Activated CD4-positive, alpha-beta T cell treated with anti-CD3 and anti-CD28 coated beads, Interleukin-10, Interleukin-2, amounts not matched to agents 100 ng/mL and 50 ng/mL, durations not matched to agents 16 hours and 8 hours (primary cell): ENCODE results near the gene FBN2.
"Not testable (repeated sequence)": the region's sequence is repeated elsewhere in the genome, so short reads cannot be mapped to it uniquely, and the experiment has no call there.

Experiments used
- DNase-seq: peaks from one replicate; pipeline ENCODE4 v3.0.0-alpha.2; 2020

FBN2 gene

DNA sequence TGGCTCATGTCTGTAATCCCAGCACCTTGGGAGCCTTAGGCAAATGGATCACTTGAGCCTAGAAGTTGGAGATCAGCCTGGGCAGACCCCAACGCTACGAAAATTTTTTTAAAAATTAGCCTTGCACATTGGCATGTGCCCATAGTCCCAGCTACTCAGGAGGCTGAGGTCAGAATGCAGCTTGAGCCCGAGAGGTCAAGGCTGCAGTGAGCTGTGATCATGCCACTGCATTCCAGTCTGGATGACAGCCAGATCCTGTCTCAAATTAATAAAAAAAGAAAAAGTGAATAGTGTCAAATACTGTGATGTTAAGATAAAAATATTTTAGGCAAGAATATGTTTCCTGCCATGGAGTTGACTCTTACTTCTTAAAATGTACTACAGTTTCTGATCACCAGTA lies 5.3 kb downstream of the FBN2 start:
- DNase-seq, result no peak

DNA sequence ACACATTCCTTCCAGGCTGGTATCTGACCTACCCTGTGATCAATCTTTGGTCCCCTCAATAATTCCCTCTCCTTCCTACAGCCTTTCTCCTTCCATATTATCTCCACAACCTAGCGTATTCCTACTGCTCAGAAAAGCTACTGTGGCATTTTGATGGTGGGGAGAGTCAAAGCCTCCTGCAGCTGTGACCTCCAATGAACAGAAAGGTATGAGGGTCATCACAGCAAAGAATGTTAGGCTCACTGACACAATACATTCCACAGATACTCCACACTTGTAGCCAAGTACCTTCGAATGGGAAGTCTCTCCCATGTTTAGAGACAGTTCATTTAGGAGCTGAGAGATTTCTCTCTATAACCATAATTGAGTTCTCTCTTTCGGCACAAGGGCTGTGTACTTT lies 5.9 kb downstream of the FBN2 start:
- DNase-seq, result no peak

DNA sequence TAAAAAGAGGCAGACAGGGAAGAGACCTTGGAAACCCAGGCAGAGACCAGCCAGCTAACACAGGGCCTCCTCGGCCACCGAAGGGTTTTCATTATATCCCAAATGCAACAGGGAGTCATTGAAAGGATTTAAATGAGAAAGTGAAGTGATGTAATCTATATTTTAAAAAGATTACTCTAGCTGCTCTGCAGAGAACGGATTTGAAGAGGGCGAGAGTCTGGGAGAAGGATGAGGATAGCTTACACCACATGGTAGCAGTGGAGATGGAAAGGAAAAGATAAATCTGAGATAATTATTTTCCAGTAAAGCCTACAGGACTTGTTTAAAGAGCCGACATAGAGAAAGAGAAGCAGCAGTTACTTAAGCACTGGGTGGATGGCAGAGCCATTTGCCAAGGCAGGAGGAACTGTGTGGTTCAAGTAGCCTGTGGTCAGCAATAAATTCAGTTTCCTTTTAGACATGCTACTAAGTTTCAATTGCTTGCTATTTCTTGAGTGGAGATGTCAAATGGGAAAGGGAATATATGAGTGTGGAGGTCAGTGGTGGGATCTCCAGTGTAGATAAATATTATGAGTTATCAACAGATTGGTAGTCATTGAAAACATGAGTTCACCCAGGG lies 9.3 kb downstream of the FBN2 start:
- DNase-seq, result no peak

DNA sequence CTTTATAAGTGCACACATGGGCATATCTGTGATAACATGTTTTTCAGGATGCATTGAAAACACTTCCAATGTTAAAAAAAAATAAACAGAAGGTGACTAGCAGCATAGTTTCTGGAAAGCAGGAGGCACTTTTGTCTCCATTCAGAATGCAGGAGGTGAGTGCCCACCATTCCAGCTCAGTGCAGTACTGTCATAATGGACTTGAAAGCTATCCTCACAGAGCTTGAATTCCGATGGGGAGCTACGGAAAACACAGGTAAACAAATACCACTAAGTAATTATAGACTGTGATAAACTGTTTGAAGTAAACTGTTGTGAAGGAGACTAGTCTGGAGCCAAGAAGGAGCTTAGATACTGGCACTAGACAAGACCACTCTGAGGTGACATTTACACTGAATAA lies 9.9 kb downstream of the FBN2 start:
- DNase-seq, result no peak

DNA sequence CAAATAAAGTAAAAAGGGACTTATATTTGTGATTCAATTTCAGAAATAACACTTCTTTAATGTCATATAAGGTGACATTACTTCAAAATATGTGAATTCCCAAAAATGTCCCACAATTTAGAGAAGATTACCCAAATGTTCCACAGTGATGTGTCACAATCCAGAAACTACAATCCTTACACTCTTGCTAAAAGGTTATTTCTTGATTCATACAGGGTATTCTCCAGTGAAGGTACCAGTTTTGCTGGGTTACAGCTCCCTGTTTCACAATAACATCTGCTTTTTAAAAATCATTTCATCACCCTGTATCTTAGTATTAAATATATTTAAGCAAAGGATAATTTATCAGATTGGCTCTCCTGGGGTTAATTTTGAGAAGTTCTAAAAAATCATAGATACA lies 11.0 kb downstream of the FBN2 start:
- DNase-seq, result no peak

DNA sequence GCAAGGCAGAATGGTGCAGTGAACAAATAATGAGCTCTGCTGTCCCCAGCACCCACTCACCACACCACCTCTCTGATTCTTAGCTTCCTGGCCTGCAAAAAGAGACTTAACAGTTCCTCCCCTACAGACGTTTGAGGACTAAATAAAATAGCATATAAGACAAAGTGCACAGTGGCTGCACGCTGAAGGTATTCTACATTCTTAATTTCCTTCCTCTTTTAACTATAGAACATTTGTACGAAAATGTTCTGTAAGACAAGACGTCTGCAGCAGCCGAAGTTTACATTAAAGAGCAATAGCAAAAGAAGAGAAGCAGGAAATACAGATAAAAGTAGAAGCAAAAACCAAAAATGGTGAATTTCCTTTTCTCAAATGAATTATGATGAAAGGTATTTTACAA lies 15.7 kb downstream of the FBN2 start:
- DNase-seq, result no peak

DNA sequence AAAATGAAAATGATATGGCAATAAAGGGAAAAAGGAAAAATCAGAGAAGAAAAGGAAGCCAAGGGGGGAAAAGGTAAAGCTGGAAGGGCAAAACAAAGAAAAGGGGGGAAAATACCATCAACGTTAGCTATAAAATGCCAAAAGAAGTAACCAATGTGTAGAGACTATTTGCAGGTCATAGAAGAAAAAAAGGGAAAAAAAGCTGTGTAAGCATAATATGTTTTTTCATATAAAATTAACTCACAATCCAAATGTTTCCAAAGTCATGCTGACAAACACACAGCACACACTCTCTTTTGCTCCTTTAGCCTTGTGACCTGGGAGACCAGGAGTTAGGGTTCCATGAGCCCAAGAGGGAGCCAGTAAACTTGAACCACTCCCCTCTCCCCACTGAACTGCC lies 18.2 kb downstream of the FBN2 start:
- no peak for DNase-seq

DNA sequence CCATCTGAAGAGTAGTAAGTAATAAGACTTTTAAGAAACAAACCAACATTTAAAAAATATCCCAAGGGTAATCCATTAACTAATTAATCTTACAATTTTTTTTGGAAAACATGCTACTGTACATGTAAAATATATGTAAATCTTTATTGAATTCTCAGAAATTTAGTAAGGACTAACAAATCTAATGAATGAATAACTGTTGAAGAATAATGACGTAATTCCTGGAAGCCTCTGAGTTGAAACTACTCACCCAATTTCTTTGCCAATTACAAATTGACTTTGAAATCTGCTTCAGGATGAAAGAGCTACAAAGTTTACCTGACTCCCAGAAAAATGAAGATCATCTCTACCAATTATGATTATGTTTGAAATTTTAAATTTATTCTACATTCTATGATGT lies 21.1 kb downstream of the FBN2 start:
- no peak for DNase-seq

DNA sequence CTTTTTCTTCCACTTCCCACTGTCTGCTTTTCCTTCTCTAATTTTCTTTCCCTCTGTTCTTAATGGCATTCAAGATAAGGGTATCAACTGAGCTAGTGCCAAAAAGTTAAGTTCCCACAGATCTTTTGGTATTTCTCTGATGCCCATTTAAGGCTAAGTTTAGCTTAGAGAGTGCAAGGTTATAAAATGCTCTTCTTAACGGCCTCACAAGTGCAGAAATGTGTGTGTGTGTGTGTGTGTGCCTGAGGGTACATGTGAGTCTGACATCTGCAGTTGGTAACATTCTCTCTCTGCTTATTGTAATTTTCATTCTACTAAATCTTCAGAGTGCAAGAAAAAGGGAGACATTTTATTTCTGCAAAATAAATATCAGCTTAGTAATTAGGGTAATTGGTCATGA lies 24.2 kb downstream of the FBN2 start:
- no peak for DNase-seq

DNA sequence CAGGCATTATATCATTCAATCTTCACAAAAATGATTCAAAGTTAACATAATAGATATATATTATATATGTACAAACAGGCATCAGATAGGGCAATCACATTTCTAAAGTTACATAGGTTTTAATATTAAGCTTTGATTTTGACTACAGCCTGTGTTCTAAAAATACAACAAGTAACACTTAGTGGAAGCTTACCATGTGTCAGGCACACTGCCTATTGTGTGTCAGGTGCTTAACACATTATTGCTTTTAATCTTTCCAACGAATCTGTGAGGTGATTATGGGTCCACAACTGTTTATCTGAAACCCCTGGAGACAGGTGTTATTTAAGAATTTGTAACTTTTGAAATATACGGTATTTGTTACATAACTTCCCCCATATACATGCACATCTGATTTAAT lies 25.2 kb downstream of the FBN2 start:
- no peak for DNase-seq

DNA sequence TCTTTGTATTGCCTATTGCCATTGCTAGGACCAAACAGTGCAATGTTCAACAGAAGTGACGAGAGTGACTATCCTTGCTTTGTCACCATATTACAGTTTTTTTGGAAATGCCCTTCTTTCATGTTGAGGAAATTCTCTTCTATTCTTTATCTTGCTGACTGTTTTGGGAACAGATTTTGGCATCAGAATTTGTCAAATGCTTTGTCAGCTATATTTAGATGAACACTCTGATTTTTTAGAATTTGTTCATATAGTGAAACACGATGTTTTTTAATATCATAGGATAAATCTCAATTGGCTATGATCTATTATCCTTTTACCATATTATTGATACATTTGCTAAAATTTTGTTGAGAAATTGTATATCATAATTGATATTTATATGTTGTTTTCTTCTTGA lies 31.4 kb downstream of the FBN2 start:
- no peak for DNase-seq

DNA sequence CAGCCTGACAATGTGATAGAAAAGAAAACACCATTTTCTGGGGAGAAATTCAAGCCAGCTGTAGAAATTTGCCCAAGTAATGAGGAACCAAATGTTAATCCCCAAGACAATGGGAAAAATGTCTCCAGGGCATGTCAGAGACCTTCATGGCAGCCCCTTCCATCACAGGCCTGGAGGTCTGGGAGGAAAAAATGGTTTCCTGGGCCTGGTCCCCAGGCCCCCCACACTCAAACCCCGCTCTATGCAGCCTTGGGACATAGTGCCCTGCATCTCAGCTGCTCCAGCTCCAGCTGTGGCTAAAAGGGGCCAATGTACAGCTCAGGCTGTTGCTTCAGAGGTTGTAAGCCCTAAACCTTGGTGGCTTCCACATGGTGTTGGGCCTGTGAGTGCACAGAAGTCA lies 34.3 kb downstream of the FBN2 start:
- not testable (repeated sequence) for DNase-seq

DNA sequence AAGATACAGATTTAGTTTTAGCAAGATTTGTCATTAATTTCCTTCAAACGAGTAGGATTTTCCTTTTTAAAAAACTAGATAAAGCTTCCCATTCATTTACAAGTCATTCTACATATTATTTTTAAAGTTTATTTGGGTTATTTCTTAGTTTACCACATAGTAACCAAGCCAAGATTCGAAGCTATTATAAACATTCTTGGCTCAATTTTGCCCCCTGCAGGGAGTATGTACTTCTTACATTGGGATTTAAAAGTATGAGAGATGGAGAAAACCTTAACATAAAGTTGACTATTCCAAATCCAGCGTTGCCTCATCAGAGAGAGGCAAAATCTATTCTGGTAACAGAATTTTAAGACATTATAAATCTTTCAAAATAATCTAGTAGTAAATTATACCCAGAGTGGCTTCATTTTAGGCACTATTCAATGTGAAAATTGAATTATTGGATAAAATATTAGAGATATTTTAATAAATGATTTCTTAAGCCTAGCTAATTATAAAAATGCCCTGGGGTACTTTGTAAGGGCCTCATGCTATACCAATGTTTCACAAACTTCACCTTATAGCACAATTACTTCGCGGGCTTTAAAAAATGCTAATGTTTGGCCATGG lies 39.1 kb downstream of the FBN2 start:
- DNase-seq, result no peak

DNA sequence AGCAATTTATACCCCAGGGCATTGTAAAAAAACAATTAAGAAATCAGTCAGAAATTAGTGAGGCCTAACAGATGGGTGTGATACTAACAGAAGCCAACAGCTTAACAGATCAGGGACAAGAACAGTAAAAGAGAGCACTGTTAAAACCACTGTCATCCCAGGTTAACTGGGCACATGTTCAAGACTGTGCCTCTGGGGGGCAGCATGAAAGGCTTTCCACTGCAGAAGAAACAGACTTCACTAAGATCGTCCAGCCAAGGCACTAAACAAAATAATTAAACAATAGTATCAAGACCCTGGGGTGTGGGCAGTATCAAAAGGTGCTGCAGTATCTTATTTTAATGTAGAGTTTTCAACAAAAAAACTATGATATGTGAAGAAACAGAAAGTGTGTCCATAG lies 43.5 kb downstream of the FBN2 start:
- no peak for DNase-seq

DNA sequence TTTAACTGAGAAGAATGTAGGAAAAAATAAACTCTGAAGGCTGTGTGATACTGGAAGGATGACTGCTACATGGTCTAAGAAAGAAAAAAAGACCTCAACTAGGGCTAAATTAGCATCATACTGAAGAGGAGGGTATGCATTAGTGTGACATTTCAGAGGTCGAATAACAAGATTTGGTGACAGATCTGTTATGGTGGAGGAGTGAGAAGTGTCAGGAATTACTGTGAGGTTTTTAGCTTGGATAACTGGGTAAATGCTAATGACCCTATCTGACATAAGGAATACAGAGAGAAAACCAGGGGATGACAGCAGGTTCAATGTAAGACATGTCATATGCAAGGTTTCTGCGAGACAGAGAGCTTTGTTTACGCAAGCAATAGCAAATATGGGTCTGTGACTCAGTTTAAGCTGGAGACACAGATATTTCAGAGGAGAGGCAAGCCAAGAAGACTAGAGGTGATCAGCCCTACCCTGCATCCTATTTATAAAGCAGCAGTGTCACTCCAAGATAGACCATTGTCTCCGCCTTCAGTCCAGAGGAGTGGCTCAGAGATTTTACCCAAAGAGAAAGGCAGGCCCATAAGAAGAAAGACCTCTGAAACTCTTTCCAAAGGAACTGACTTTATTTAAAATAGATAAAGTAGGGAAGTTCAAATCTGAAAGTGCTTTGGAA lies 44.3 kb downstream of the FBN2 start:
- DNase-seq, result no peak

DNA sequence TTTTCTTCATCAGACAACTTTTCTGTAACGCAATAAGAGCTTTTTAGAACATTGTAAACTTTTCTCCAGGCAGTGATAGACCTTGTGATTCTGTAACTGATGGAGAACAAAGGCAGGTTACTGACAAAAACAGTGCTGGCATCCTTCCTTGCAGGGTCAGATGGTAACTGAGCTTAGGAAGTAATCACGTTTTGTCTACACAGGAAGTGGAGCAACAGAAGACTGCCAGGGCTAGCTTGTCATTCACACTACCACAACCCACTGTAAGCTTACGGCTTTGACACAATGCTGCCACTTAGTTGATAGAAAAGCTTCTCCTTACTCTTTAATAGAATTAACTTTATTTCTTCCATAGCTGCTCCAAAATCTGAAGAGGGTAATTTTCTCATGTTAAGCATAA lies 46.8 kb downstream of the FBN2 start:
- DNase-seq, result no peak

DNA sequence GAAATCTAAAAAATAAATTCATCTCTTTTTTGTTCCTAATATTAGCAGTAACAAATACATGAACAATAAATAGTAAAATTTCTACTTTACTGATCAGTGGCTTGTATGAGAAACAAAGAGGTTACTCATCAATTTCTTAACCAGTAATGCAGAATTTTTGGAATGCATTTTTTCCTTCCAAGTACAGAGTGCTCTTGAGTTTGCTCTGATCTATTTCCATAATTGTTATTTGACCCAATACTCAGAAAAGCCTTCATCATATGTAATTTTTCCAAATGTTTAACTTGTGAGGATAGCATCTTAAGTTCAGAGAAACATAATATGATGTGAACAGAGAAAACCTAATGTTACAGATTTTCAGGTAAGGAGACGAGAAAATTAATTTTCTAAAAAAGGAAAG lies 47.3 kb downstream of the FBN2 start:
- DNase-seq, result no peak

DNA sequence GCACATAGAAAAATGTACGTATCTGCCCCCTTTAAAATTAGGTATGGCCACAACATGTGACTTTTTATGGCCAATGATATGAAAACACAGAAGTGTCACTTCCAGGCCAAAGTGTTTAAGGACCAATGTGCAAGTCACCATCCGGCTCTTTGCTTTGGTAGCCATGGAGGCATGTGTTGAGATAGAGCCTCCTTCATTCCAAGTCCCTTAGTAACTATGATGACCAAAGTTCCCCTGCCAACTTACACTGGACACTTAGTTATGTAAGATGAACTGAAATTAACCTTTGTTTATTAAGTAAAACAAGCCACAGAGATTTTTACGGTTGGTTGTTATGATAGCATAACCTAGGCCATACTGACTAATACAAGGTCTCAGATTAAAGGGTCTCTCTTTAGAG lies 51.0 kb downstream of the FBN2 start:
- no peak for DNase-seq

DNA sequence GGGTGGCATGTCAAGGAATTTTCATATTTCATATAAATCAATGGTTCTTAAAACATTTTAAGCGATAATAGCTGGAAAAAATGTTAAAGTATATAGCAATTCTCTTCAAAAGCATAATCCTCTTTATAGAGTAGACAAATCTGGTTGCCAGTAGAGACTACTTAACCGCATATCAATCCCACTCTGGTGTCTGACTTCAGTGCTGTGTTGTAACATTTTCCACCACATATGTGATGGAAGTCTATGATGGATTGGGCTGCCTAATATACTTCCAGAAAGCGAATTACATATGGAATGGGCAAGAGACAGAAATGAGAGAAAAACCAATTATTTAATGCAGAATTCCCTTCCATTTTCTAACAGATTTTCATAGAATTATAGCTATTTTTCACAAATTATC lies 54.3 kb downstream of the FBN2 start:
- no peak for DNase-seq

DNA sequence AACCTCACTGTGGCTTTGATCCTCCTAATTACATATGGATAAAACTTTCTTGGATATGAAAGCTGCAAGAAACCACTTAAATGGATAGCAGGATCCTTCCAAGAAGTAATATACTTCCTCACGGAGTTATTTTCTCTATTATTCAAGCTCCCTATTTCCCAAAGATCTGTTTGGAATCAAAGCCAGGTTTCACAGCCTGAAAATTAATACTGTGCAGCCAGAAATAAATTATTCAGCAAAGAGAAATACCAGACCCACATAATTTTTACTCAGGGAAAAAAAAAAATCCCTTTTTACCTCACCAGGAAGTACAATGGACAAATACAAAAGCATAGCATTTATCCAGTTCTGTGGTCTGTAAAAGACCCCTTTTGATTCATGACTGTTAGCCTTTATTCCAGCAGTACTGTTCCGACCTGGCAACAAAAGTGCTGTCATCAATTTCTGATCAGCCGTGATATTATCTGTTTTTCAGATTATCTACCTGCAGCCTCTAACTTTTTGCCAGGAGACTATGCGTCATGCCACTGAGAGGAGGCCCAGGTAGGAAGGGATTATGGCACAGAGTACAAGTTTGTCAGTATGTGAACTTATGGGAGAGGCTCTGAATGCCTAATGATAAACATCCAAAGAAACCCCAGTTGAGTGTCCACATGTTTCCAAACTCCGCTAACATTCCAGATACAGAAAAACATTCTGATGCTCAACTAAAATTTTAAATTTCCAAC lies 57.0 kb downstream of the FBN2 start:
- DNase-seq, result no peak

DNA sequence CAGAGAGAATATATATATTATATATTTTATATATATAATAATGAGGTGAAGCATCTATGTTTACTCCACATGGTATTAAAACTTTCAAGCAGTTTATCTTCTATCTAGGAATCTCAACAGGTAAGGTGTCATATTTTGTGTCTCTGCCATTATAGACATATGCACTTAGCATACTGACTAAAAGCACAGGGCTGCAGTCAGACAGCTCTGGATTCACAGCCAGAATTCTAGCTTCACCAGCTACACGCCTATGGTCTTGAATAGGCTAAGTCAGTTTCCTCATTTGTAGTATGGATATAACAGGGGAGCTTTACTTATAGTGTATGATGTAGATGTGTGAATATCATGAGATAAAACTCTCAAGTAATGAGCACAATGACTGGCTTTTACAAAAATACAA lies 57.9 kb downstream of the FBN2 start:
- no peak for DNase-seq

DNA sequence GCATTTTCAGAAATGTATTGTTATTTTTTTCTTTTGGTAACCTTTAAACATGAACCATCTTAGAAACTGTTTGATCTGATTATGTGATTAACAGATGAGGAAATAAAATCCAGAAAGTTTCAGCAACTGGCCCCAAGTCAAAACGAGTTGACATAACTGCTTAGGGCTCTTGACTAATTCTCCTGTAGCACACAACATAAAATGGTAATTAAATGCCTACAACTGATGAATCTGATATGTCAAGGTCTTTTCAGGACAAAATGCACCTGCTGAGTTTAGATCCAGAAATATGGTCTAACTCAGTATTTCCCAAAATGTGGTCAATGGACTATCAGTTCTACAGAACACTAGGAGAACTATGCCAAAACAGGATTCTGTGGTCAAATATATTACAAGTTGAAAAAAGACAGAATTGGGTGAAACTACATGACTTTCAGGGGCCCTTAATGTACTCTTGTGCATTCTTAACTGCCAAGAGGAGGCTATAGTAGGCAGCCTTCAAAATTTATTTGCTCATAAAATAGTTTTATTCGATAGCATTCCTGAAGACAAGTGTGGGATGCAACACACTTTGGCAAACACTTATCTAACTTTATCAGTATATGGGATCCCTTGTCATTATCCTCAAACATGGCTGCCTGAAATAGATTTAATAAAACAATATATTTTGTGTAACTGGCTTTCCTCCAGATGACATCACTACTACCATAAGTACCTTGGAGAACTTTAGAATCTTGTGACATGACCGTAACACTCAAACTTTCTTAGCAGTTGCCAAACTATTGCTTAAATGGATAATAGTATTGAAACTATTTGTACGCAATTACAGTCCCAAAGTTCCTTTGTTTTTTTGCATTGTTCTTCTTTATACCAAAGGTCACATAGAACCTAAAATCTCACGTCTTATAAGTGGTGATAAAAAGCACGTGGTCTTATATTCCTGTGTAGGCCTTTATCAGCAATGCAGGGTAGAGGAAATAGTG lies 59.4 kb downstream of the FBN2 start:
- DNase-seq, result no peak

DNA sequence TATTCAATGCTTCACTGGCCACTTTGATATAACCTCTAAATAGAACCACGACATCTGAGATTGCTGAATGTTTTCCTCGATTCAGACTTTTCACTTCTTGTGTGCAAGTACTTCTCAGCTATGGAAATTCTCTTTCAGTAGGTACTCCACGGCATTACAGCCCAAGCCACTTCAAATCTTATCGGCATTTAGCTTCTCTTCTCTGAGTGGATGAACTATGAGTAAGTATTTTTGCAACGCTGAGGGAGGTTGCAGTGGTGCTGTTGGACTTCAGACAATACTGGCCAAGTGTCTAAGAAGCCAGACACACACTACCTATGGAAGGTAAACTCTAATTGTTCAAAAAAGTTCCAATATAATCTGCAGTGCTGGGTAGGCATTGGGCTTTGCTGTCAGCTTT lies 60.1 kb downstream of the FBN2 start:
- no peak for DNase-seq
